Measurements from ENCODE around the gene RANGRF. TPM values are rescaled to one million over a fixed set of nuclear protein-coding genes. Genes with fewer than 3 reads are reported as not detected.

Gene RANGRF
- total and polyA plus RNA-seq, 4 donors, result 15.5 to 60.1 (median 35.4) TPM

DNA sequence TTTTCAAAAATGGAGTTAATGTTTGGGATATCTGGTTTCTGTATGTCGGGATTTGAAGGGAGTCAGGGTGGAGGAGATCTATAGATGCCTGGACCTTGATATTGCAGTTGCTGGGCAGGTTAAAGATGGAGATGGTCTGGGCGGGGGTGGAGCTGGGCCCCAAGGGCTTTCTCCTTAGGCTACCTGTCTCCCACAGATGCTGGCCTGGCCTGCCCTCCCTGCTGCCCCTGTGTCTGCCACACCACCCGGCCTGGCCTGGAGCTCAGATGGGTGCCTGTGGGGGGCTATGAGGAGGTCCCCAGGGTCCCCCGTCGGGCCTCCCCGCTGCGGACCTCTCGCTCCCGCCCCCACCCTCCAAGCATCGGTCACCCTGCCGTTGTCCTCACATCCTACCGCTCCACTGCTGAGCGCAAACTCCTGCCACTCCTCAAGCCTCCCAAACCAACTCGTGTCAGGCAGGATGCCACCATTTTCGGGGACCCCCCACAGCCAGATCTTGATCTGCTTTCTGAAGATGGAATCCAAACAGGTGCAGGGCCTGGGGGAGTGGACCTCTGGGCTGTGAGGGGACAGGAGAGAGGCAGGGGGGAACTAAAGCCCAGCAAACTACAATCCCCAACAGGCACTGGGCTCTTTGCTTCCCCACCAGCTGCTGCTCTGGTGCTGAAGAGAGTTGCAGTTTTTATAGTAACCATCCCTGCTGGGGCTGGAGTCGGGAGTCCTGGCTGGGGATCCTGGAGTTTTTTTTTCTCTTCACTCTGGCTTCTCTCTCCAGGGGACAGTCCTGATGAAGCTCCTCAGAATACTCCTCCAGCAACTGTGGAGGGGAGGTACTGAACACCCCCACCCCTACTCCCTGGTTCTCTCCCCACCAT, 24.5 kb downstream of the RANGRF start:
- 56 to 60% methylated on average over 14 to 16 of the region's 16 CpGs for WGBS, 2 donors
- Histone ChIP-seq H3K9me3 (ENCODE audit: control insufficient read depth in 4 of 4, insufficient read depth in 3 of 4, low read length in 3 of 4) (no peaks in the 10 kb centered on the region), H3K4me3 (no peak overlapping the region), H3K4me1 (ENCODE audit: control insufficient read depth in 5 of 5, insufficient read depth in 5 of 5, low read length in 5 of 5) (peaks cover 0 to 8% (median 4%) of the 10 kb centered on the region in 5 donors), H3K9ac (ENCODE audit: insufficient read depth in 1 of 2, low read length in 2 of 2) (no peak overlapping the region), H3K36me3 (ENCODE audit: control insufficient read depth in 4 of 4, insufficient read depth in 4 of 4, low read length in 4 of 4) (peaks cover 0 to 2% (median 0%) of the 10 kb centered on the region in 4 donors), H3K27me3 (ENCODE audit: control insufficient read depth in 3 of 3, insufficient read depth in 3 of 3, low read length in 2 of 3) (peaks cover 0 to 43% (median 43%) of the 10 kb centered on the region in 3 donors), H3K27ac (ENCODE audit: low read depth in 1 of 2, low read length in 1 of 2) (peak overlapping the region in 1 of 2 donors; percentile 16)
- ATAC-seq (ENCODE audit: insufficient read depth, low FRiP score) (no peak), DNase-seq (no peak)
- TF ChIP-seq CTCF (IDR thresholded peaks at IDR 0.05; ENCODE audit: control extremely low read depth, extremely low read depth), result no peak

- no peak for DNase-seq
- no peak overlapping the region for H3K4me3 ChIP-seq
- H3K9me3 ChIP-seq (ENCODE audit: control insufficient read depth in 4 of 4, insufficient read depth in 3 of 4, low read length in 3 of 4), result no peaks in the 10 kb centered on the region
- TF ChIP-seq CTCF (IDR thresholded peaks at IDR 0.05; ENCODE audit: control extremely low read depth, extremely low read depth), result no peak
- peaks cover 0 to 45% (median 44%) of the 10 kb centered on the region in 3 donors for H3K27me3 ChIP-seq (ENCODE audit: control insufficient read depth in 3 of 3, insufficient read depth in 3 of 3, low read length in 2 of 3)
- WGBS, 2 donors, result 31 to 44% methylated on average over 26 to 29 of the region's 29 CpGs
- no peak overlapping the region for H3K27ac ChIP-seq (ENCODE audit: low read depth in 1 of 2, low read length in 1 of 2)
- H3K36me3 ChIP-seq (ENCODE audit: control insufficient read depth in 4 of 4, insufficient read depth in 4 of 4, low read length in 4 of 4), result peaks cover 0 to 5% (median 0%) of the 10 kb centered on the region in 4 donors
- ATAC-seq (ENCODE audit: insufficient read depth, low FRiP score), result no peak
- H3K9ac ChIP-seq (ENCODE audit: insufficient read depth in 1 of 2, low read length in 2 of 2), result peak overlapping the region in 1 of 2 donors; percentile 13
- peaks cover 0 to 8% (median 4%) of the 10 kb centered on the region in 5 donors for H3K4me1 ChIP-seq (ENCODE audit: control insufficient read depth in 5 of 5, insufficient read depth in 5 of 5, low read length in 5 of 5)
These were observed 26.6 kb downstream of the RANGRF start for GRCh38 chr17:8314797-8315763.

DNA sequence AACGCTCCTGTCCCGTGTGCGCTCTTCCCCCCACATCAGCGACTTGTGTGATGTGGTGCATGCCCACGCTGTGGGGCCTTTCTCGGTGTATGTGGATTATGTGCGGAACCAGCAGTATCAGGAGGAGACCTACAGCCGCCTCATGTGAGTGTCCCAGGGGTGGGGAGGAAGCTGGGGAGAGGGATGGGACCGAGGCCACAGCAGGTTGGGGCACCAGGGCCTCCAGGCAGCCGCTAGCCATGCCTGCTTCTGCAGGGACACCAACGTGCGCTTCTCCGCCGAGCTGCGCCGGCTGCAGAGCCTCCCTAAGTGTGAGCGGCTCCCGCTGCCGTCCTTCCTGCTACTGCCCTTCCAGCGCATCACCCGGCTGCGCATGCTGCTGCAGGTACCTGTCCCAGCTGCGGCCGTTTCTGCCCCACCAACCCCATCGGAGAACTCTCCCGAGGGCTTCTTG, 27.3 kb downstream of the RANGRF start:
- Histone ChIP-seq H3K4me1 (ENCODE audit: control insufficient read depth in 5 of 5, insufficient read depth in 5 of 5, low read length in 5 of 5) (peaks cover 0 to 8% (median 4%) of the 10 kb centered on the region in 5 donors), H3K9me3 (ENCODE audit: control insufficient read depth in 4 of 4, insufficient read depth in 3 of 4, low read length in 3 of 4) (no peaks in the 10 kb centered on the region), H3K4me3 (no peak overlapping the region), H3K36me3 (ENCODE audit: control insufficient read depth in 4 of 4, insufficient read depth in 4 of 4, low read length in 4 of 4) (peaks cover 0 to 5% (median 0%) of the 10 kb centered on the region in 4 donors), H3K27me3 (ENCODE audit: control insufficient read depth in 3 of 3, insufficient read depth in 3 of 3, low read length in 2 of 3) (peaks cover 0 to 45% (median 38%) of the 10 kb centered on the region in 3 donors), H3K27ac (ENCODE audit: low read depth in 1 of 2, low read length in 1 of 2) (no peak overlapping the region), H3K9ac (ENCODE audit: insufficient read depth in 1 of 2, low read length in 2 of 2) (no peak overlapping the region)
- DNase-seq (no peak), ATAC-seq (ENCODE audit: insufficient read depth, low FRiP score) (no peak)
- no peak for TF ChIP-seq CTCF (IDR thresholded peaks at IDR 0.05; ENCODE audit: control extremely low read depth, extremely low read depth)
- 61 to 70% methylated on average over 25 to 26 of the region's 26 CpGs for WGBS, 2 donors

Measured in lung (tissue), 12 donors.